Fibroblast of lung (primary cell): Measurements from ENCODE around the gene GPSM1.

Experiments
- CTCF ChIP-seq, 2 donors: IDR thresholded peaks in 1 of 2; conservative IDR thresholded peaks in 1 of 2; 1 replicate in 1 of 2; 2 replicates in 1 of 2; pipeline ENCODE4 v1.5.1; 2011 to 2012; ENCODE audit warnings: low read length in 2 of 2, control low read depth in 1 of 2, inconsistent platforms in 1 of 2, low read depth in 1 of 2, mild to moderate bottlenecking in 1 of 2
- EZH2 ChIP-seq: IDR thresholded peaks from 2 replicates; pipeline ENCODE4 v1.5.1; 2012; ENCODE audit warnings: low read length, control low read depth, mild to moderate bottlenecking; ENCODE audit errors: missing control alignments

DNA sequence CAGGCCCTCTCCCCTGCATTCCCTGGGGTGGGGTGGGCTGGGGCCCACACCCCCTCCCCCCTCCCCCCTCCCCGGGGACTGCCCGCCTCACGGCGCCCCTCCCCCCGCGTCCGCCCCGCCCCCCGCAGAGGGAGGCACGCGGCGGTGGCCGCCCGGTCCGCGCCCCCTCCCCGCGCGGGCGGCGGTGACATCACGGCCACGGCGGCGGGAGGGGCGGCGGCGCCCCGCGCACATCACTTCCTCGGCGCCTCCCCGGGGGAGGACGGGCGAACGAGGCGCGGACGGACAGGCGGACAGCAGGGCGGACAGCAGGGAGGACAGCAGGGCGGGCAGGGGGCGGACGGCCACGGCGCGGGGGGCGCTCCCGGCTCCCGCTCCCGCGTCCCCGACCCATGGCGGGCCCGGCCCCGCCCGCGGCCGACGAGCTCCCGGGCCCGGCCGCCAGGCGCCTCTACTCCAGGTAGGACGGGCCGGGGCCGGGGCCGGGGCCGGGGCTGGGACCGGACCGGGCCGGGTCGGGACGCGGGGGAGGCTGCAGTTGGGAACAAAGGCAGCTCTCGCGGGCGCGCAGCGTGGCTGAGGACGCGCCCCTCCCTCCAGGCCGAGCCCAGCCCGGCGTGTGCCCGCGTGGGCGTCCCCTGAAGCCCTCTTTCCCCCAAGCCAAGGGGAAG is at the start of gene GPSM1:
- TF ChIP-seq CTCF (conservative IDR thresholded peaks at IDR 0.05 in 1 of 2, IDR thresholded peaks at IDR 0.05 in 1 of 2; ENCODE audit: low read depth in 1 of 2, low read length in 2 of 2), result no peak
- no peak for TF ChIP-seq EZH2
